K562 (cell line): Measurements from ENCODE around the gene CYP11A1. TPM values are rescaled to one million over a fixed set of nuclear protein-coding genes. Genes with fewer than 3 reads are reported as not detected.
A peak's percentile ranks its signal among the peaks of the same experiment; 100 is the strongest.

Experiments
- ETV5 ChIP-seq: sonication (generic); formaldehyde crosslinking; IDR thresholded peaks from 2 replicates; pipeline ENCODE4 v1.4.0; 2020; ENCODE audit warnings: low read depth, mild to moderate bottlenecking, missing genetic modification reagents
- FOXK1 ChIP-seq: sonication (generic); formaldehyde crosslinking; IDR thresholded peaks from 2 replicates; pipeline ENCODE4 v1.8.0; 2022; ENCODE audit warnings: missing genetic modification reagents, mild to moderate bottlenecking, borderline replicate concordance
- GATA2 ChIP-seq: sonication (generic); formaldehyde crosslinking; IDR thresholded peaks from 2 replicates; pipeline ENCODE4 v1.4.0; 2020; ENCODE audit warnings: mild to moderate bottlenecking, missing genetic modification reagents
- KLF16 ChIP-seq: IDR thresholded peaks from 2 replicates; pipeline ENCODE4 v1.6.1; 2016; ENCODE audit warnings: antibody characterized with exemption
- L3MBTL2 ChIP-seq: fragments of 450-650 bp; IDR thresholded peaks from 2 replicates; pipeline ENCODE4 v1.6.1; 2016; ENCODE audit warnings: mild to moderate bottlenecking, moderate library complexity
- MIER1 ChIP-seq: fragments of 450-650 bp; IDR thresholded peaks from 2 replicates; pipeline ENCODE4 v1.6.1; 2016; ENCODE audit warnings: antibody characterized with exemption, mild to moderate bottlenecking, low read depth
- RBM22 ChIP-seq: fragments of 200-400 bp; formaldehyde crosslinking; IDR thresholded peaks from 2 replicates; pipeline ENCODE4 v1.6.1; 2018; ENCODE audit warnings: low read length, low read depth; ENCODE audit not compliant: poor library complexity, severe bottlenecking
- RNF2 ChIP-seq: sonication (generic); IDR thresholded peaks from 2 replicates; pipeline ENCODE4 v1.6.1; 2016
- TARDBP ChIP-seq: fragments of 450-650 bp; IDR thresholded peaks from 2 replicates; pipeline ENCODE4 v1.6.1; 2016
- TOE1 ChIP-seq, 2 experiments: fragments of 450-650 bp in 1 of 2; sonication (generic) in 1 of 2; formaldehyde crosslinking in 1 of 2; IDR thresholded peaks; 2 replicates each; pipeline versions ENCODE4 v1.7.1 to v1.8.0; 2016 to 2022; ENCODE audit warnings: borderline replicate concordance in 2 of 2, mild to moderate bottlenecking in 2 of 2, antibody characterized with exemption in 1 of 2, inconsistent platforms in 1 of 2, low read depth in 1 of 2, missing genetic modification reagents in 1 of 2, moderate library complexity in 1 of 2
- ZKSCAN3 ChIP-seq: fragments of 250-450 bp; sonication (Bioruptor Pico); IDR thresholded peaks from 2 replicates; pipeline ENCODE4 v1.4.0; 2020
- ZNF354B ChIP-seq: fragments of 250-450 bp; sonication (Bioruptor Pico); IDR thresholded peaks from 2 replicates; pipeline ENCODE4 v1.4.0; 2020
- ZNF780A ChIP-seq: fragments of 250-450 bp; sonication (Bioruptor Pico); IDR thresholded peaks from 2 replicates; pipeline ENCODE4 v1.5.0; 2021; ENCODE audit warnings: mild to moderate bottlenecking
- ZNF785 ChIP-seq: fragments of 250-450 bp; sonication (Bioruptor Pico); IDR thresholded peaks from 2 replicates; pipeline ENCODE4 v1.4.0; 2020; ENCODE audit warnings: mild to moderate bottlenecking
- polyA plus RNA-seq, 8 experiments: library from polyadenylated mRNA; depleted of rRNA in 4 of 8; stranded (reverse) in 5 of 8; unstranded in 3 of 8; fragments of >200 nt; fragmentation: Nextera tagmentation in 2 of 8; fragmentation: Illumina TruSeq in 1 of 8; extraction: Ambion mirVana in 2 of 8; extraction: Trizol in 1 of 8; gene quantifications; 2 replicates each; pipeline versions ENCODE4 v1.2.1 to v1.2.3, GENCODE V29; 2011 to 2014; ENCODE audit warnings: inconsistent platforms in 1 of 8, missing spikeins in 1 of 8
- total RNA-seq, 7 experiments: library from RNA; depleted of rRNA in 6 of 7; stranded (reverse); fragments of >200 nt in 6 of 7; fragmentation: Illumina TruSeq in 2 of 7; extraction: Trizol in 2 of 7; gene quantifications; 2 replicates each; pipeline versions ENCODE4 v1.2.1 to v1.2.3, GENCODE V29; 2011 to 2021; ENCODE audit warnings: low replicate concordance in 1 of 7
- TF ChIP-seq, protein P1 (sequence below), 3 experiments: fragments of 200-800 bp in 1 of 3; fragments of 250-450 bp in 1 of 3; fragments of 450-650 bp in 1 of 3; sonication (Bioruptor Pico) in 1 of 3; sonication (Bioruptor generic) in 1 of 3; formaldehyde crosslinking in 1 of 3; IDR thresholded peaks; 2 replicates each; pipeline versions ENCODE4 v1.6.1 to v1.8.0; 2016 to 2022; ENCODE audit warnings: mild to moderate bottlenecking in 2 of 3, missing genetic modification characterization in 2 of 3, missing compliant biosample characterization in 1 of 3, moderate library complexity in 1 of 3
- TF ChIP-seq, protein P2 (sequence below): sonication (generic); formaldehyde crosslinking; IDR thresholded peaks from 2 replicates; pipeline ENCODE4 v1.8.0; 2022; ENCODE audit warnings: mild to moderate bottlenecking, missing genetic modification reagents
- TF ChIP-seq, protein P3 (sequence below), 2 experiments: fragments of 450-650 bp; conservative IDR thresholded peaks; 2 replicates each; pipeline ENCODE4 v1.6.1; 2017; ENCODE audit warnings: mild to moderate bottlenecking in 2 of 2, moderate library complexity in 2 of 2
- TF ChIP-seq, protein P4 (sequence below): fragments of 450-650 bp; formaldehyde crosslinking; IDR thresholded peaks from 2 replicates; pipeline ENCODE4 v1.4.0; 2020; ENCODE audit warnings: mild to moderate bottlenecking, moderate library complexity

Gene CYP11A1
- total and polyA plus RNA-seq, 9 of the 15 experiments (the other 6 are each of a cell fraction or from before 2014, with no cell fraction given) = 0.06 to 0.24 (median 0.10) TPM; not detected in 4

DNA sequence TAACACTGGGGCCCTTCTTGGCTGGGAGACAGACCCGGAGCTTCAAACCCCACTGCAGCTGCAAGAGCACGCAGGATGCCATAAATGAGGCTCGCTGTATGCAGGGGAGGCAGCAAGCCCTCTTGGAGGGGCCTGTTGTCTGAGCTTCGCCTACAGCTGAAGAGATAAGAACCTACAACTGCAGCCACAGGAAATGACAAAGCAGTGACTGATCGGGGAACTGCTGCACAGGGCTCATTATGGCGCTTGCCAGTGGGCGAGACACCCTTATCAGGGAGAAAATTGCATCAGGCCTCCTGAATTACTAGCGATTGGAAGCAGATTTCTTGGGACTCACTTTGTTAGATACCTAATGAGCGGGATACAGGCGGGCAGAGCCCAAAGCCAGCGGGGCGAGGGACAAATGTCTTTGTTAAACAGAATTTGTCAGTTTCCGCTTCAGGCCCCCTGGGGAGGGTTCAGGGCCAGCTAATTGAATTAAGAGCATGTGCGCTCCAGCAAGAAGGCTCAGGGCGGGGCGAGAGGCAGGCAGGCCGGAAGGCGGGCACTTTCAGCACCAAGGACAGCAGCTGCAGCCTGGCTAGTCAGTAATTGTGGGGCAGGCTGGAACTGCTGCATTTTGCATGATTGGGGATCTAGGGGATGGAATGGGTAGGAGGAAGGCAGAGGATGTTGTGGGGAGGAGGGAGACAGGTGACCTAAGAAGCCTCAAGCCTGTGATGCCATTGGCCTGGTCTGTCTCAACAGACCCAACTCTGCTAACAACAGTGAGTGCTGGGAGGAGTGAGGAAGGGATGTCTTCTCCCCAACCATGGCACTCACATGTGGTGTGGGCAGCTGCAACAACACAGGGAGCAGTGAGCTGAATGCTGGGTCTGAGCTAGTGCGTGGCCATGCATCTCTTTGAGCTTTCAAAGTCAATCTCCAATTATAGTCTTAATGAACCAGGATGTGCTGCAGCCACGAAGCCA is 76.1 kb downstream of the CYP11A1 start (continued):
- TF ChIP-seq, protein P1, sequence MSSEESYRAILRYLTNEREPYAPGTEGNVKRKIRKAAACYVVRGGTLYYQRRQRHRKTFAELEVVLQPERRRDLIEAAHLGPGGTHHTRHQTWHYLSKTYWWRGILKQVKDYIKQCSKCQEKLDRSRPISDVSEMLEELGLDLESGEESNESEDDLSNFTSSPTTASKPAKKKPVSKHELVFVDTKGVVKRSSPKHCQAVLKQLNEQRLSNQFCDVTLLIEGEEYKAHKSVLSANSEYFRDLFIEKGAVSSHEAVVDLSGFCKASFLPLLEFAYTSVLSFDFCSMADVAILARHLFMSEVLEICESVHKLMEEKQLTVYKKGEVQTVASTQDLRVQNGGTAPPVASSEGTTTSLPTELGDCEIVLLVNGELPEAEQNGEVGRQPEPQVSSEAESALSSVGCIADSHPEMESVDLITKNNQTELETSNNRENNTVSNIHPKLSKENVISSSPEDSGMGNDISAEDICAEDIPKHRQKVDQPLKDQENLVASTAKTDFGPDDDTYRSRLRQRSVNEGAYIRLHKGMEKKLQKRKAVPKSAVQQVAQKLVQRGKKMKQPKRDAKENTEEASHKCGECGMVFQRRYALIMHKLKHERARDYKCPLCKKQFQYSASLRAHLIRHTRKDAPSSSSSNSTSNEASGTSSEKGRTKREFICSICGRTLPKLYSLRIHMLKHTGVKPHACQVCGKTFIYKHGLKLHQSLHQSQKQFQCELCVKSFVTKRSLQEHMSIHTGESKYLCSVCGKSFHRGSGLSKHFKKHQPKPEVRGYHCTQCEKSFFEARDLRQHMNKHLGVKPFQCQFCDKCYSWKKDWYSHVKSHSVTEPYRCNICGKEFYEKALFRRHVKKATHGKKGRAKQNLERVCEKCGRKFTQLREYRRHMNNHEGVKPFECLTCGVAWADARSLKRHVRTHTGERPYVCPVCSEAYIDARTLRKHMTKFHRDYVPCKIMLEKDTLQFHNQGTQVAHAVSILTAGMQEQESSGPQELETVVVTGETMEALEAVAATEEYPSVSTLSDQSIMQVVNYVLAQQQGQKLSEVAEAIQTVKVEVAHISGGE (CRISPR knock-in tag; IDR thresholded peaks at IDR 0.05) = 0 out of 6 replicates have a peak, but pooled peaks of 1 of the 3 experiments have one; percentile 25
- TF ChIP-seq ZKSCAN3 (CRISPR knock-in tag) (no peak), KLF16 (peak; percentile 48; the same call in 1 of the 2 replicates), L3MBTL2 (no peak; the same call in none of the 2 replicates), RBM22 (no peak), ZNF780A (CRISPR knock-in tag) (no peak), TARDBP (no peak), GATA2 (CRISPR knock-in tag) (no peak), ZNF354B (CRISPR knock-in tag) (0 out of 2 replicates have a peak, but pooled peaks have one; percentile 38), MIER1 (peak; percentile 98), TOE1 (IDR thresholded peaks at IDR 0.05; ENCODE audit: borderline replicate concordance) (no peak), TOE1 (CRISPR knock-in tag; IDR thresholded peaks at IDR 0.05; ENCODE audit: borderline replicate concordance, low read depth) (no peak), FOXK1 (CRISPR knock-in tag) (no peak), RNF2 (0 out of 2 replicates have a peak, but pooled peaks have one; percentile 40), ZNF785 (CRISPR knock-in tag) (no peak), ETV5 (peak; percentile 85)
- TF ChIP-seq, protein P2, sequence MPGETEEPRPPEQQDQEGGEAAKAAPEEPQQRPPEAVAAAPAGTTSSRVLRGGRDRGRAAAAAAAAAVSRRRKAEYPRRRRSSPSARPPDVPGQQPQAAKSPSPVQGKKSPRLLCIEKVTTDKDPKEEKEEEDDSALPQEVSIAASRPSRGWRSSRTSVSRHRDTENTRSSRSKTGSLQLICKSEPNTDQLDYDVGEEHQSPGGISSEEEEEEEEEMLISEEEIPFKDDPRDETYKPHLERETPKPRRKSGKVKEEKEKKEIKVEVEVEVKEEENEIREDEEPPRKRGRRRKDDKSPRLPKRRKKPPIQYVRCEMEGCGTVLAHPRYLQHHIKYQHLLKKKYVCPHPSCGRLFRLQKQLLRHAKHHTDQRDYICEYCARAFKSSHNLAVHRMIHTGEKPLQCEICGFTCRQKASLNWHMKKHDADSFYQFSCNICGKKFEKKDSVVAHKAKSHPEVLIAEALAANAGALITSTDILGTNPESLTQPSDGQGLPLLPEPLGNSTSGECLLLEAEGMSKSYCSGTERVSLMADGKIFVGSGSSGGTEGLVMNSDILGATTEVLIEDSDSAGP (CRISPR knock-in tag) = no peak
- TF ChIP-seq, protein P3, sequence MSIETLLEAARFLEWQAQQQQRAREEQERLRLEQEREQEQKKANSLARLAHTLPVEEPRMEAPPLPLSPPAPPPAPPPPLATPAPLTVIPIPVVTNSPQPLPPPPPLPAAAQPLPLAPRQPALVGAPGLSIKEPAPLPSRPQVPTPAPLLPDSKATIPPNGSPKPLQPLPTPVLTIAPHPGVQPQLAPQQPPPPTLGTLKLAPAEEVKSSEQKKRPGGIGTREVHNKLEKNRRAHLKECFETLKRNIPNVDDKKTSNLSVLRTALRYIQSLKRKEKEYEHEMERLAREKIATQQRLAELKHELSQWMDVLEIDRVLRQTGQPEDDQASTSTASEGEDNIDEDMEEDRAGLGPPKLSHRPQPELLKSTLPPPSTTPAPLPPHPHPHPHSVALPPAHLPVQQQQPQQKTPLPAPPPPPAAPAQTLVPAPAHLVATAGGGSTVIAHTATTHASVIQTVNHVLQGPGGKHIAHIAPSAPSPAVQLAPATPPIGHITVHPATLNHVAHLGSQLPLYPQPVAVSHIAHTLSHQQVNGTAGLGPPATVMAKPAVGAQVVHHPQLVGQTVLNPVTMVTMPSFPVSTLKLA (conservative IDR thresholded peaks at IDR 0.05) = peak; percentile 67 to 82; a peak in 3 of 4 replicates
- TF ChIP-seq, protein P4, sequence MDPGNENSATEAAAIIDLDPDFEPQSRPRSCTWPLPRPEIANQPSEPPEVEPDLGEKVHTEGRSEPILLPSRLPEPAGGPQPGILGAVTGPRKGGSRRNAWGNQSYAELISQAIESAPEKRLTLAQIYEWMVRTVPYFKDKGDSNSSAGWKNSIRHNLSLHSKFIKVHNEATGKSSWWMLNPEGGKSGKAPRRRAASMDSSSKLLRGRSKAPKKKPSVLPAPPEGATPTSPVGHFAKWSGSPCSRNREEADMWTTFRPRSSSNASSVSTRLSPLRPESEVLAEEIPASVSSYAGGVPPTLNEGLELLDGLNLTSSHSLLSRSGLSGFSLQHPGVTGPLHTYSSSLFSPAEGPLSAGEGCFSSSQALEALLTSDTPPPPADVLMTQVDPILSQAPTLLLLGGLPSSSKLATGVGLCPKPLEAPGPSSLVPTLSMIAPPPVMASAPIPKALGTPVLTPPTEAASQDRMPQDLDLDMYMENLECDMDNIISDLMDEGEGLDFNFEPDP (CRISPR knock-in tag) = no peak
